GOT3 (cell line): ENCODE data around the gene MRGPRX2.

Source experiments
- DNase-seq: peaks from one replicate; lab custom pipeline; 2025; ENCODE audit warnings: mixed read lengths; lab: John Stamatoyannopoulos, UW

MRGPRX2 gene

DNA sequence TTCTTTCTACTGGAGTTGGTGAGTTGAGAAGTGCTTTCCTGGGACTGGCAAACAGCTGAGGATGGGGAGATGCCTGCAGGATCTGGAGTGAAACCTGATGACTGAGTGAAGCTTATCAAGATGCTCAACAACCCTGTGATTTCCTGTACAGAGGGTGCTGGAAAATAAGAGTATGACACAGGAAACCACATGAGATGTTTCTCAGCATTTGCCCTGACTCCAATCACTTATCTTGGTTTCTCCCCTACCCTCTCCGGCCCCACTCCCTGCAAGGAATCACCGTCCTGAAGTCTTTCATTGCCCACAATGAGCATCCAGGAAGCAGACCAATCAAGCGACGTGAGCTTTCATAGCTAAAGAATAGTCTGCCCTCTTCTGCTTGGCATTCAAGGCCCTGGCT is at the start of gene MRGPRX2:
TSS of gene MRGPRX2 (minus strand) at position 89 of the 400 bp plus-strand sequence. CDS start 4,315 bp downstream, outside the sequence.
- no peak for DNase-seq

DNA sequence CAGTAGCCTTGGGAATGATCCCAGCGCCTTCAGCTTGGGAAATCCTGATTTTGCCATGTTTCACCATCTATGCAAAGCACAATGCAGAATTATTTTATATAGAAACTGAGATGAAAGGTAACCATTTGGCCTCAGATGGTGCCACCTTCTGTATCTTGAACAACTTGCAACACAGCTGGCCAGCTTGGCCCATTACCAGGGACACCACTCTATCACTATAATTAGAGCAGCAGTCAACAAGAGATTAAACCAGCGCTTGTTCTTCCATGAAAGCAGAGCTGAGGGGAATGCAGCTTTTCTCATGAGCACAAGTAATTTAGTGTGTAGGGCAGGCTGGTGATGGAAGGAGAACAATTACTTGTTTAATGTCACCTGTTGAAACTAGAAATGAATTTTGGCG is 49.8 kb upstream of the MRGPRX2 start:
- DNase-seq: no peak

DNA sequence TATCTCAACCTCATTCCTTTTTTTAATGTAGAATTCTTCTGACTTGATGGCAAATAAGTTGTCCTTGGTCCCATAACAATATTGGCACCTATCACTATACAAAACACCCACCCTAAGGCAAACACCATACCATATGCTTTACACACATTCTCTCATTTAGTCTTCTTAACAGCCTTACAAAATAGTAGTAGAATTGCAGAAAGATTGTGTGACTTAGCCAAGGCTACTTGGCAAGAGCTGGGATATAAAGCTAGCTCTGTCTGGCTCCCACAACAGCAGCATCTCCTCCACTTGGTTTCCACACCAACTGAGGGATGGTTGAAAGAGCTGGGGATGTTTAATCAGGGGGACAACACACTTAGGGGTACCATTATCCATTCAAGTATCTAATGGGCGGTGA is 46.6 kb upstream of the MRGPRX2 start:
- no peak for DNase-seq

DNA sequence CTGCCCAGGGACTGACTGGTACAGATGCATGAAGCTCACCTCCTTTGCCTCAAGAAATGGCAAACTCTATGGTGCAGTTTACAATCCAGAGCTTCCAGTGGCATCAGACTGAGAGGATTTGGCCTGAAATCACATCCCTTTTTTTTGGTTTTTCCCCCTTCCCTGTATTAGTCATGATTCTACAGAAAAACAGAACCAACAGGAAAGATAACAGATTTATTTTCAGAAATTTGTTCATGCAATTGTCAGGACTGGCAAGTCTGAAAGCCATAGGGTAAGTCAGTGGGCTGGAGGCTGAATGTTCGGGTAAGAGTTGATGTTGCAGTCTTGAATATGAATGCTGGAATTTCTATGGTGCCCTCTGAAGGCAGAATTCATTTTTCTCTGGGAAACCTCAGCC is 44.5 kb upstream of the MRGPRX2 start:
- no peak for DNase-seq

DNA sequence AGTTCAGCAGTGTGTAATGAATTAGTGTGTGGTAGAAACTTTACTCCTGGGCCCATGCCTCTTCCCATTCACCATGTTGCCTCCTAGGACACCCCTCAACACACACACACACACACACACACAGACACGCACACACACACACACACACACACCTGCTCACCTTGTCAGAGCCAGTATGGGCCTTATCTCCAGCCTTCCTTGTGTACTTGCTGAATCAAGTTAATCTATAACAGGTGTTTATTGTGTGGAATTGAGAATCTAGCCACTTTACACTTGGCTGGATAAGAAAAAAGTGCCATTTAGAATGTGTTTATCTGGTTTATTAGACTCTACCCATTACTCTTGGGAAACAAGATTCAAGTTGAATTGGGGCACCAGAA is 42.0 kb upstream of the MRGPRX2 start:
- DNase-seq: no peak

DNA sequence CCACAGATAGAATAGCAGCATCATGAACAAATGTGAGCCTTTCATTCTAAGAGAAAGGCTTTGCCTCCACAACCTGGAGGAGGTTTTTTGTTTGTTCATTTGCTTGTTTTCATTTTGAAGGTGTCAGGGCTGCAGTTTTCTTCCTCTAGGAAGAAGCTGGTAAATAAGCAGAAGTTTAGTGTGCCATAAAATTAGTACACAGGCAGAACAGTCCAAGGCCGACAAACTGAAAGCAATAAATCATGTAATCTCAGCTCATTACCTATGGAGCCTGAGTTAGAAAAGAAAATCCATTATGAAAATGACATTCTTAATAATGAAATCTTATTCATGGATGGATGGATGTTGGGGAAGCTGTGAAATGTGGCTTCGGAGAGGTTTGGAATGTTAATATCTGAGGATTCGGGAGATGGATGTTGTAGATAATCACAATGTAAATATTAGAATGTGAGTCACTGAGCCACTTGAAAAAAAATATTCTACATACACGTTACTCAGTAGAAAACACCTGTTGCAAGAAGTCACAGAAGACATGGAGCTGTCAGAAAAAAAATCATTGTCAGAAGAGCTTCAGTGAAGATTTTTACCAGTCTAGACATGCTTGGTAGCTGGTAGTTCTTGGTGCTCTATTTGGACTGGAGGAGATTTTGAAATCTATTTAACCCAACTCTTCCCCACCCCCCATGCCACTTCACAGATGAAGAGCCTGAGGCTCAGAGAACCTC is 41.4 kb upstream of the MRGPRX2 start:
- DNase-seq: no peak

DNA sequence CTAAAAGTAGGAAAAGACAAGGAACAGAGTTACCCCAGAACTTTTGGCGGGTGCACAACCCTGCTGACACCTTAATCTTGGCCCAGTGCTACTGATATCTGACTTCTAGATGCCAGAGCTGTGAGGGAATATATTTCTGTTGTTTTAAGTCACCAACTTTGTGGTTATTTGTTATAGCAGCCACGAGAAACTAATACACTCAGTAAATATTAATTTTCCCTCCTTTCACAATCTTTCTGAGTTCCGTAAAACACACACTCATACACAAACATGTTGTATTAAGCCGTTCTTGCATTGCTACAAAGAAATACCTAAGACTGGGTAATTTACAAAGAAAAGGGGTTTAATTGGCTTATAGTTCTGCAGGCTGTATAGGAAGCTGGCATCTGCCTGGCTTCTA is 40.4 kb upstream of the MRGPRX2 start:
- DNase-seq: no peak

DNA sequence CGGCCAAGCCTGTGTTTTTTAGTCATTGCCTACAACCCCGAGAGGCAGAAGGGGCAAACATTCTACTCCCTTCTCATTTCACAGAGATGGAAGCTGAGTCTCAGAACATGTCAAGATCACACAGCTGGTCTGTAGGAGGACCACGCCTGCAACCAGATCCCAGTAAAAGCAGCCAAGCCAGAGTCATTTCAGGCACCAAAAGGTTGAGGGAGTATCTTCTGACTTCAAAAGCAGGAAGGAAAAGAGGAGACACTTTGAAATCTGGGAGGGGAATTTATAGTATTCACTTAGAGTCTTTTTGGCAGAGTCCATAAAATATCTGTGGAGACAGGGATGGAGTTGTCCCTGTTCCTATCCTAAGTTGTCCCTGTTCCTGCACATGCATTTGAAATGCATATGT is 38.6 kb upstream of the MRGPRX2 start:
- DNase-seq: no peak

DNA sequence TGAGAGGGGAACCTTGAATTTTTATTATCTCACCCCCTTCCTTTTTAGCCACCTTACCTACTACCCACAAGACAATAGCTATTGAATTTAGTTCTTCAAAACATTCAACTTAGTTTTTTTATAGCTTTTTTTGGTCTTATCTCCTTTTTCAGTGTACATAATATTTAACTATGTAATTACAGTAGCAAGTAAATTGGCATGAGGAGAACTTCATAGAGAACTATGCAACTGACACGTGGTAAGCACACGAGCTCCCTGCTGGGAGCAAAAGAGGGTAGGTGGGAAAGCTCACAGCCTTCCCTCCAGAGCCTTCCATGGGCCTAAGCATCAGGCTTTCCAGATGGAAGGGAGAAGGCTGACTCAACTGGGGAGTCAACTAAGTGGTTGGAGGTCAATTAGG is 34.3 kb upstream of the MRGPRX2 start:
- DNase-seq: no peak

DNA sequence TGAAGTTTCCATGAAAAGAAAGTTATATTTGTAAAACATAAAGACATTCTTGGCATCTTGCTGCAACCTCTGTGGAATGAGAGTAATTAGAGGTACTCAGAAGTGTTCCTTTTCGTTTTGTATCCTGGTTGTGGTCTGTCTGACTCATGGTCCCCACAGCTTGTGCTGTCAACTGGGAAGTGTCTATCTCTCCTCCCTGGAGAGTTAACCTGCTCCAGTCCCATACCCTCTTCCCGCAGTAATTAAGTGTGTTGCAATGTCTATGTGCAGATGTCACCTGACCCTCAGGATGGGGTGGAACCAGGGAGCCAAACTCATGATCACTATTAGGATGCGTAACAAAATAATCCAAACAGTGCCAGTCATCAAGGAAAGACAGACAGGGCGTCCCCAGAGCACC is 33.5 kb upstream of the MRGPRX2 start:
- DNase-seq: no peak

DNA sequence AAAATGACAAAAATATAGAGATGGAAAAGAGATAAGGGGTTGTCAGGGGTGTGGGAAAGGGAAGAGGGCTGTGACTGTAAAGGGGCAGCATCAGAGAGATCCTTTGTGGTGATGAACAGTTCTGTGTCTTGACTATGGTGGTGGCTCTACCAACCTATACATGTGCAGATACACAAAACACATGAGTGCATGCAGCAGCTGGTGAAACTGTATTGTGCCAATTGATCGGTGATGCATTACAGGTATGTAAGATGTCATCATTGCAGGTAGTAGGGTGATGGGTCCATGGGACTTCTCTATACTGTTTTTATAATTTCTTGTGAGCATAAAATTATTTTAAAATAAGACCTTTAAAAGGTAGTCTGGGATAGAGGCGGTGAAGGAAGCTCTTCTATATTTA is 32.3 kb upstream of the MRGPRX2 start:
- no peak for DNase-seq

DNA sequence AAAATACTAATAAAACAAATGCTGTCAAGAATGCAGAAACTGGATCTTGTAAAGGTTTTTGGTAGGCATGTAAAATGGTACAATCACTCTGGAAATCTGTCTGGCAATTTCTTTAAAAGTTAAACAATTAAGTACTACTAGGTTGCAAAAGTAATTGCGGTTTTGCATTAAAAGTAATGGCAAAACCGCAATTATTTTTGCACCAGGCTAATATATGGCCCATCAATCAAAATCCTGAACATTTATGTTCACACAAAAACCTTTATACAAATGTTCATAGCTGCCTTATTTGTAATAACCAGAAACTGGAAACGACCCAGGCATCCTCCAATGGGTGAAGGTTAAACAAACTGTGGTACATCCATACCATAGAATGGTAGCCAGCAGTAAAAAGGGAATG is 31.8 kb upstream of the MRGPRX2 start:
- DNase-seq: no peak

DNA sequence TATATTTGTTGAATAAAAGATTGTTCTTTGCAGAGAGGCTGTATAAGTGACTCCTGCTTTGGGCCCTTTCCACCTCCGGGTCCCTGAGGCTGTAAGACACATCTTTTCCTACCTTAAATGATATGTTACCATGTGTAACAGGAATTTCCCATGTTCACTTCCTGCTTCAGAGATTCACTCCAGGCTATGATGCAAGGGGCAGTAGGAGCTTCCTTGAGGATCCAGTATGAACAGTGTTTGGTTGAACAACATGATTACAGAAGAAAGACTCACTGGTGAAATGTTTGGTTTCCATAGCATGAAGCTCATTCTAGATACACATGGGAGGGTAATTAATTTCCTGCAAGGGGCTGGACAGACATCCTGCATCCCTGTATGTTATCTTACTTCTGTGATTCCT is 30.8 kb upstream of the MRGPRX2 start:
- no peak for DNase-seq

DNA sequence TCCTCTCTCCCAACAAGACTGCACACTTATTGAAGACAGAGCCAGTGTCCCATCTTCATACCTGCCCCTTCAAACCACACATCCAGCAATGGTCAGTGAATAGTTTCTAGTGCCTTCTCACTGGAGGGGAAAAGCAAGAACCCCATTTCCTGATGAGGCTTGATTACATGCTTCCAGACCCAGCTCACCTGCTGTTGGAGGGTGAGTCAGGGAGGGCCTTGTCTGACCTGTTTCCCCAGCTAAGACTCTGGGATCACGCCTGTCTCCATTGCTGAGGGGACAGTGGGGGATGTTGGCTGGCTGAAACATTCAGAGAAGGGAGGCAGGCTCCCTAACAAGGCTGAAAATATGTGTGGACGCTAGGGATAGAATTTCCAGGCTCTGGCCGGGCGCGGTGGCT is 28.9 kb upstream of the MRGPRX2 start:
- DNase-seq: no peak

DNA sequence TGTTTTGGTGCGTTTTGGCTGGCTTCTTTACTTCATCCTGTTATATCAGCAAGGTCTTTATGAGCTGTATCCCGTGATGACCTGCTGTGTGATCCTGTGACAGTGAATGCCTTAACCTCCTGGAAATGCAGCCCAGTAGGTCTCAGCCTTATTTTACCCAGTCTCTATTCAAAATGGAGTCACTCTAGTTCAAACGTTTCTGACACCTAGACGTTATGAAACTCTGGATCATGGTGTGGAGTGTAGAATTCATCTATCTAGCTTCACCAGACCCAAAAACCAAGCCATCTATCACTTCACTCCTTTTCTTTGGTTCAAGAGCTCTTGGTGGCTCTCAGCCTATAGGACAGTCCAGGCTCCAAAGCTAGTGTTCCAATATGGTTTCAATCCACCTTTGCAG is 28.3 kb upstream of the MRGPRX2 start:
- no peak for DNase-seq

DNA sequence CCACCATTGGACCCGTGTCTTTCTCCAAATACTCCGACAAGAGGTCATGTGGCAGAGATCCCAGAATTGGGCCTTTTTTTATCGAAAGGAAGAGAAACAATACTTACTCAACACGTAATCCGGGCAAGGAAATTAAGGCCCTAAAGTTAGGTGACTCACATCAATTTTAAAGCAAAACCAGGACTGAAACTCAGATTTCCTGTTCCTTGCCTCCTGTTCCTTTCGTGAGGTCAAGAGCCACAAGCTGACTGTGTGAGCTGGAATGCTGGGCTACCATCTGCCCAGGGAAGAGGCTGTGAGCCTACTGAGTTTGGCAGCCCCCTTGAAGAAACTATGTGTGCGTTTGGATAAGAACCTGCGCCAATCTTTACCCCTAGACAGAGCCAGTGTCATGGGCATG is 27.1 kb upstream of the MRGPRX2 start:
- no peak for DNase-seq

DNA sequence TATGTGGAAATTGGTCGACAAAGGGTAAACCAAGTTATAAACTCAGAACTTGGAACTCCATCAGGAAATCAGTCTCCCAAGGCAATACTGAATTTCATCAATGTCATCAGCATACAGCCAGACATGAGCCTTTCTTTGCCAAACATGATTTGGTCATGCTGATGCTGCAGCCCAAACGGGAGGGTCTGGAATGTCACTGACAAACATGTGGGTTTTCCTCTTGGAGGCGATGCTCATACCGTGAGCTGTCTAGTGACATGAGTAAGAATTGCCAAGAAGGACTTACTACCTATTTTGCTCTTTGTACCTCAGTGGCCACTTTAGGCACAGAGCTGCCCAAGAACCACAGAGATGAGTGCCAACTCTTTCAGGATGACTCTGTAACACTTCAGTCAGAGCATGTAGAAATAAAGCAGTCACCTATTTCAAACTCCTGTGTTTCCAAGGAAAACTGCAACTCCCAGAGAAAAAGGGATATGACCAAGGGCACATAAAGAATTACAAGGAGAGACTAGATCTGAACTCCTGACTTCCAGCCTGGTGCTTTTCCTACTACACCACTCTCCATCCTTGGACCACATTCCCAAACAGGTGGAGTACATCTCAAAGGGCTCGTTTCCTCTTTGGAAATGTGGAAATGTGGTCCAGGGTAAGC is 24.3 kb upstream of the MRGPRX2 start:
- no peak for DNase-seq

DNA sequence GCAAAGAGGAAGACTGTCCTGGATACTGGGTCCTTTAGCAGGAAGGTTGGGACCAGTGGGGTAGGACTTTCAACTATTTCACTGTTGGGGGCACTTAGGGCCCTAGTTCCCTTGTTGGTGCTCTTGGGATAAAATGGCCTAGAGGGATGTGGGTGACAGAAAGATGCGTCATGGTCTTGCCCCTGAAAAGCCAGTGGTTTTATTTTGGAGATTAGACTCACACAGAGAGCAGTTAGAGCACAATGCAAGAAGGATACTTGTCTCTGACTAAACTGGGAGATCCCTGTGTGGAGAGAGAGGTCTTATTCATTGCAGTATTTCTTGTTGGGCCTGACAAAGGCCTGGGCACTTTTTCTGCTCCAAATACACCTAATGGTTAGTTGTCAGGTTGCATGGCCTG is 22.6 kb upstream of the MRGPRX2 start:
- DNase-seq: no peak

DNA sequence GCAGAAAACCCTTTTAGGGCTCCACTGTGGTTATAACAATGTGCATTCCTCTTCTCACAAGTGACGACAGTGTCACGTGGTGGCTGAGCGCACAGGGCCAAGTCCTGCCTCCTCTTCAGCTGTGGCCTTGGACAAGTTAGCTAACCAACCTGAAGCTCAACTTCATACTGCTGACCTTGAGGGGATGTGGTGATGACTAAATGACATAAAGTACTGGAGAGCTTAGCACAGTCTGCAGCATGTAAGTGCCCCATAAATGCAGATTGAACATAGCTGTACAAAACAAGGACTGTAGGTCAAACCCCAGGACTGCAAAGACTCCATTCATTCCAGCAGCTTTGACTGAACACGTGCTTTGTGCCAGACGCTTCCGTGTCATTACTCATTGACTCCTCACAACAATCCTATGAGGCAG is 20.1 kb upstream of the MRGPRX2 start:
- no peak for DNase-seq

DNA sequence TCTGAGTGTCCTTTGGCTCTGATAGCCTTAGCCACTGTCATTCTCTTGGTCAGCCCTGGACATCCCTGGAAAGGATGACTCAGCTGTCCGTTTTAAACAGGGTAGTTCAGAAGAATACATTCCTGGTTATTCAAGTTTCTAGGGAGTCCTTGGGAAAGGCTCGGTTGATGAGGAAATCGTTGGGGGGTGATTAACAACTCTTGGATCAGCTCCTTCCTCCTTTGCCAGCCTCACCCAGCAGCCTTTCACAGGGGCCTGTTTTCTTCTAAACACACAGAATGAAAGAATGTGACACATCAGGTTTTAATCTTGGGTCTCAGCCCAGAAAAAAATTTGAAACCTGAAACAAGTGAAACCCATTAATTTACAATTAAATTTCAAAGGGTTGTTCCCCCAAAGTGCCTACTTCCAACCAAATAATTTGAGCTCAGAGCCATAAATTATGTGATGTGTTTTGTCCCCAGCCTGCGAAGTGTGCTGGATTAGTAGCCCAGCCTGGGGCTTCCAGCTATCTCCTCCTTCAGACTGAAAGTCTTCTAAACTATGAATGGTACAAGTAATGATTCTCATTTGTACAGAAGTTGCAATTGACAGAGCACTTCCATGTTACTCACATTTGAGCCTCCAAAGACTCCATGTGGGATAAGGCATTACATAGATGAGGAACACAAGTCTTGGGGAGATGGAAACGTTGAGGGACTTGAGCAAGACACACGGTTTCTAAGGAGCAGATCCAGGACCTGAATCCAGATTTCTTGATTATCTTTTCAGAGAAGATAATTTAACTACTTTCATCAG is 19.3 kb upstream of the MRGPRX2 start:
- no peak for DNase-seq

DNA sequence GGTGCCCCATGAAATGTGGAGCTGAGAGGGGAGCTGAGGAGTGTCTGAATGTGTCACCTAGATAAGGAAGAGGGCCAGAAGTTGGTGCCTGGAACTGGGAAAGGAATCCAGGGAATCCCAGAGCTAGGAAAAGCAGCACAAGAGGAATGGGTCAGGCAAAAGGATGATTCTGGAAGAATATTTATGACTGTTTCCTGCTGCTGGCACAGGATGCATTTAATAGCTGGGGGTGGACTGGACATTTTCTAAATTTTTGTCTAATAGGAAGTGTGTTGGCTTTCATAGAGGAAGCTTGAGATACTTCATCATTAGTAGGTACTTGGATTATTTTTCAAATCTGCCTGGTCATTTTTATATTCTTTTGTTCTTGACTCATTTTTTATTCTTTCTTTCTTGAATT is 17.4 kb upstream of the MRGPRX2 start:
- DNase-seq: no peak

DNA sequence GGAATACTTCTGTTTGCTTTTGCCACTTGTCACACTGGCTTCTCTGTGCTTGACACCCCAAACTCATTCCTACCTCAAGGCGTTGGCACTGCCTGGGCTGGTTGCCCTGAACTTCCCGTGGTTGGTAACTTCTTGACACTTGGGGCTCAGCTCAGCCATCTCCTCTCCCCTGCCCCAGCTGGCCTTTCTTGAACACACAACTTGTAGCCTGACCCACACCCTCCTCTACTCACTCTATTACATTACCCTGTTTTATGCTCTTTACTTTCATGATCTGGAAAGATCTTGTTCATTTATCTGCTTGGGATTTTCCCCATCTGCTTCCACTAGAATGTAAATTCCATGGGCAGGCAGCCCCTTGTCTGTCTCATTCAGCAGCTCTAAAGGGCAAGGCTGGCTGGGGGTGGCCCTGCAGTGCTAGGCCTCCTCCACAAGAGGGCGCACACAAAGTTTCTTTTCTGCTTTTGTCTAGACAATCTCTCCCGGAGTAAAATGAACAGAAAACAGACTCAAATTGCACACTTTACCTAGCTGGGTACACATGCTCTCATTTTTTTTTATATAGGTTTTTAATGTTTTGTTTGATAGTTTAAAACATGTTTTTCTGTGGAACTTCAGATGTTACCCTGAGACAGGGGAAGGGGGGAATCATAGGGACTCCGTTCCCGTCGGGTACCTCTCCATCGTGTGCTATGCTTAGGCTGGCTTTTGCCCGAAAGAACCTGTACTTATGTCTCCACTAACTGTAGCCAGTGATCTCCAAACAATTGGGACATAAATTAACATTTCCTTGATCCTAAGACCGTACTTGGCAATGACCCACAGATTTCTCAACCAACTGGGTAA is 16.4 kb upstream of the MRGPRX2 start:
- DNase-seq: no peak
